RPMI7951 (cell line): ENCODE data around the gene PHACTR2. TPM values are rescaled to one million over a fixed set of nuclear protein-coding genes. Genes with fewer than 3 reads are reported as not detected.

Source experiments
- DNase-seq: peaks from one replicate; pipeline ENCODE4 v3.0.0-alpha.2; 2012; ENCODE audit warnings: low read depth
- total RNA-seq: library from RNA; depleted of rRNA; stranded (reverse); fragments of >200 nt; shearing (Covaris generic); gene quantifications from 2 replicates; pipeline ENCODE4 v1.2.3, GENCODE V29; 2014

The PHACTR2 gene
- total RNA-seq, 1 experiment from 2014 or later: 23.7 TPM

DNA sequence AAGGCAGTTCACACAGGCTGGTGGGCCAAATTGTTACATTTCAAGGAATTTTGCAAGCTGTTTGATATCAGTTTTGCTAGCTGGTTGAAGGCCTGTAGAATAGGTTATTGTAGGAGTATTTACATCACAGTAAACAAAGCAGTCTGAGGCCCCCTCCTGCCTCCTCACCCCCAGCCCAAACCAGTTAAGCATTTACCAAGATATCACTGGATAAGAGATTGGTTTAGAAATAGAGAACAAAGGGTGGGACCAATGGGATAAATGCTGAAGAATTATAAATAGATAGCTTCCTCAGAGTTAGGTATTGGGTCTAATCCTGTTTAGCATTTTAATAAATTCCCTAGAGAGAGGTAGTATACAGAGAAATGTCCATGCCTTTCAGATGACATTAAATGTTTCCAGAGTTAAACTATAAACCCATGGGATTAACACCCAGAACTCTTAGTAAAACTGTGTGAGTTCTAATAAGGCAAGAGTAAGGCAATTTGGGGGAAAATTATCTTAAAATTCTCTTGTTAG, 2.3 kb upstream of the PHACTR2 start:
- no peak for DNase-seq

- DNase-seq: no peak
Observed at GRCh38 chr6:143675946-143676345, 1.8 kb upstream of the PHACTR2 start.

- no peak for DNase-seq
Observed at GRCh38 chr6:143676437-143677045, 1.2 kb upstream of the PHACTR2 start.

- DNase-seq: no peak
Observed at GRCh38 chr6:143677577-143677890, 231 bp upstream of the PHACTR2 start.

DNA sequence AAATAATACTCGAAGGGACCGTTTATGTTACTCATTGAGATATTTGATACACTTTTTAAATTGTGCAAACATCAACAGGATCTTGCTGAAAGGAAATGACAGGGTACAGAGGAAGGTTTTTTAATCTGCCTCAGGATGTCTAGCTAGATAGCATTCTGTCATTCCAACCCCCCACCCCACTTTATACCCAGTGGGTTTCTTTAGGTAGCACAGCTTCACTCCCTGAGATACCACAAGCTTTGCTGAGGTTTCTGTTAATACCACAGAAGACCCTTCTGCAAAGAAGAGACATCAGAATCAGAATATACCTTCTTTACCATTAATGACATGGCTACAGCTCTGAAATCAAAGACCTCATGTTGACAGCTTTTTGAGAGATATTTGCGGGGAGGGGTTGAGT, 1.3 kb downstream of the PHACTR2 start:
- no peak for DNase-seq

- no peak for DNase-seq
Observed at GRCh38 chr6:143680141-143680540, 2.4 kb downstream of the PHACTR2 start.

GRCh38 chr6:143682805-143683204, 5.0 kb downstream of the PHACTR2 start:
- DNase-seq: no peak

GRCh38 chr6:143684486-143684885, 6.7 kb downstream of the PHACTR2 start:
- DNase-seq: no peak

DNA sequence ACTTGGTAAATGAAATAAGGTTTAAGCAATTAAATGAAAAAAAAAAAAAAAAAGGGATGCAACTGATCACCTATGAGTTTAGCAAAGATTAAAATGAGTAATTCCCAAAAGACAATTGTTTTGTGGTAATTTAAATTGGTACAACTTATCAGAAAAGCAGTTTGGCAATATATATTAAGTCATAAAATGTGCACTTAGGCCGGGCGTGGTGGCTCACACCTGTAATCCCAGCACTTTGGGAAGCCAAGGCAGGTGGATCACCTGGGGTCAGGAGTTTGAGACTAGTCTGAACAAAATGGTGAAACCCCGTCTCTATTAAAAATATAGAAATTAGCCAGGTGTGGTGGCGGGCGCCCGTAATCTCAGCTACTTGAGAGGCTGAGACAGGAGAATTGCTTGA, 7.9 kb downstream of the PHACTR2 start:
- DNase-seq: no peak

DNA sequence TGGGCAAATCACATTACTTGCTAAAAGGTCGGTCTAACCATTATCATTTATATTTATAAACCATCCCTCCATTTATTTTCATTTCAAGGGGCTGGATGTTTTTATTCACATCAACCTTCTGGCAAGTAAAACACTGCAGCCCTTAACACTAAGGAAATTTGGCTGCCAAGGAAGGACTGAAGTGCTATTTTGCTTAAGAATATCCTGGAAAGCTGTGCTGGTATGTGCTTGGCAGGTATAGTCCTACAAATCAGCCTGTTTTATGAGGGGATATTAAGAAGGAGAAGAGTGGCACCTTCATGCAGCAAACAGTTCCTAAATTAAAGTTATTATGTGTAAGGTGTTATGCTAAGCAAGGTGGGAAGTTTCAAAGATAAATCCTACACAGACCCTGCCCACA, 9.8 kb downstream of the PHACTR2 start:
- no peak for DNase-seq

DNA sequence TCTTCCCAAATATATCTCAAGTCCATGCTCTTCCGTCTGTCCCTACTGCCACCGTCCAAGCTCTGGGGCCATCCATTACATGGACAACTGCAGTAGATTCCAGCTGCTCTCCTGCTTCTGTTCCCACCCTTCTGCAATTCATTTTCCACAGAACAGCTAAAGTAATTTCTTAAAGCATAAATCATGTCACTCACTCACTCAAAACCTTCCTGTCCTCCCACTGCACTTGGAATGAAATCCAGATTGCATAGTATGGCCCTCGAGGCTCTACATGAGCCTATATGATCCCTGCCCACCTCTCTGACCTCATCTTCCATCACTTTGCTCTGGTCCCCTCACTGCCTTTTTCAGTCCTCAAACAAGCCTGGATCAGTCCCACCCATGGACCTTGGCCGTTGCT, 10.9 kb downstream of the PHACTR2 start:
- no peak for DNase-seq

DNA sequence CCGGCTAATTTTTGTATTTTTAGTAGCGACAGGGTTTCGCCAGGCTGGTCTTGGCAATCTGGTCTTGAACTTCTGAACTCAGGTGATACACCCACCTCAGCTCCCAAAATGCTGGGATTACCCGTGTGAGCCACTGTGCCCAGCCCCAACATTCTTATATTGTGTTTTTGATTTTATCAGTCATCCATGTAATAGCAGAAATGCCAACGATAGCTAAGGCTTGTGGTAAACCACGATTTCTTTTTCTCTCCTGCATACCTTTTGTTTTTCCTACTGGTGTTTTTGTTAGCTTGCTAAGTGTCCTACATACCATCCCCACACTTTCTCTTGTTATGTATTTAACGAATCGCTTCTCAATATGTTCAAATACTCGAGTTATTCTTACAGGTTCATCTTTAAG, 12.1 kb downstream of the PHACTR2 start:
- peak; percentile 36 for DNase-seq

GRCh38 chr6:143691155-143691554, 13.4 kb downstream of the PHACTR2 start:
- DNase-seq: no peak

DNA sequence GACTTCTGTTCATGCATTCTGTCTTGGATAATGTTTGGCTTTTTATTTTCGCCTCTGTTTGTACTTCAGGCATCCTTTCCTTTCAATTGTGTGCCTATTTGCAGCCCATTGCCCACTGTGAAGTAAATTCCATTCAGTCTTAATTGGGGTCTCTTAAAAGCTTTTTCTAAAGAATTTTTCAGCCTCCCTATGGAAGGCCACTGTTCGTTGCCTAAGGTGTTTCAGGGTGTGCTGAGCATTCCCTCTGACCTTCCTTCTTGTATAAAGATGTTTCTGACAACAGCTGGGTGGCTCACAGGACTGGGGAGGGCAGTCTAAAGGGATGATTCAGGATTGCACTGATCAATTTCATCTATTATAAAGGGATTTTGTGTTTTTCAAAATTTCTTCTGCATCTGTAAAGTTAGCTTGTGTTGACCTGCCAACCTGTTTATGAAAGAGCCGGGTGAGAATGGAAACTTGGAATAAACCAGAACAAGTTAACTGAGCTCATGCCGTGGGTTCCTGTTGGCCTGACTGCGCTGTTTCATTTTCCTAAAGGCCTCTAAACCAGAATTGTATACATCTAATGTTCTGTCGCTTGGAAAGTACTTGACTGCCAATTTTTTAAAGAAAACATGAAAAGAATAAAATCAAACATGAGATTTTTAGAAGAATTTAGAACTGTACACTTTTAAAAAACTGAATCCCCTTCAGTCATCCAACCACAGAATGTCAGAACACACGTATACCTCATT, 14.3 kb downstream of the PHACTR2 start:
- DNase-seq: no peak

- DNase-seq: no peak
Observed at GRCh38 chr6:143692696-143693095, 14.9 kb downstream of the PHACTR2 start.

DNA sequence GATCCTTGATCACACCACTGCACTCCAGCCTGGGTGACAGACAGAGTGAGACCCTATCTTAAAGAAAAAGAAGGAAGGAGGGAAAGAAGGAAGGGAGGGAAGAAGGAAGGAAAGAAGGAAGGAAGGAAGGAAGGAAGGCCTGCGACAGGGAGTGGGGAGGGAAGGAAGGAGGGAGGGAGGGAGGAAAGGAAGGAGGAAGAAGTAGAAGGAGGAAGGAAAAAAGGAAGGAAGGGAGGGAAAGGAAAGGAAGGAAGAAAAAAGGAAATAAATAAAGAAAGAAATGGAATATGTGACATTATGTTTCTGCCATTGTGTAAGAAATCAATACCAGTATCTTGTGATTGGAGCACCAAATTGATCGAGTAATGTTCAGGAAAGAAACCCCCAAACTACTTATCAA, 16.2 kb downstream of the PHACTR2 start:
- DNase-seq: no peak

- peak; percentile 14 for DNase-seq
Observed at GRCh38 chr6:143694560-143694959, 16.8 kb downstream of the PHACTR2 start.

DNA sequence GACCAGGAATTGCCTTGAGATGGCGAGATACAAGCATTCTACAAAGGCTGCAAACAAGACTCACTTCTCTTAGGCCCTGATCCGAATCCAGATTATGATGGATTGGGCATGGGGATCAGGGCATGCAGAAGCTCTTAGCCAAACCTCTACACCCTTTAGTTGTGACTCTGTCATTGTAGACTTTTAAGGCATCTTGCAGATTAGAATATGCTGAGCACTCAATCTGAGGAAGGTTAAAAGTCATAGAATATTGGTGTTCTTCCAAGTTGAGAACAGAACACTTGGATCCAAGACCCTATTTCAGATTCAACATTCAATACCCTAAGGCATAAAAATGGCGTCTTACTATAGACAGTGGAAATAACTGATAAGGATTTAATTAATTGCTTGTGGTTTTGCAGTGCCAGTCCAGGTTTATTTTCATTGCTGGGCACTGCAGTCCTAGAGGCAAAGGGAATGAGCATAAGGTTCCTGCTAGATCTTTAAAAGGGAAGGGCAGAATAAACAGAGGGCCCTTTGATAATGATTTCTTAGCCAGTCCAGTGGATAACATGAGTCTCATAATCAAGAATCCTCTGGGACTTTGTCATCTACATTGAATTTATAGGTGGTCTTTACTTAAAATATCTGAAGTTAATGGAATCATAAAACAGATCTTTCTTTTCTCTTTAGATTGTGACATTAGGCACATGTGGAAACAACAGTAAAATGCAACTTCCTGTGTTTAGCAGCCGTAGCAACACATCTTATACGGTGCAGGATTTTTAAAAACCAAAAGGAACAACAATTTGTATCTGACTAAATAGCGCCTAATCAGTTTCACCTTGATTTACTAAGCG, 17.6 kb downstream of the PHACTR2 start:
- DNase-seq: peak; percentile 28

DNA sequence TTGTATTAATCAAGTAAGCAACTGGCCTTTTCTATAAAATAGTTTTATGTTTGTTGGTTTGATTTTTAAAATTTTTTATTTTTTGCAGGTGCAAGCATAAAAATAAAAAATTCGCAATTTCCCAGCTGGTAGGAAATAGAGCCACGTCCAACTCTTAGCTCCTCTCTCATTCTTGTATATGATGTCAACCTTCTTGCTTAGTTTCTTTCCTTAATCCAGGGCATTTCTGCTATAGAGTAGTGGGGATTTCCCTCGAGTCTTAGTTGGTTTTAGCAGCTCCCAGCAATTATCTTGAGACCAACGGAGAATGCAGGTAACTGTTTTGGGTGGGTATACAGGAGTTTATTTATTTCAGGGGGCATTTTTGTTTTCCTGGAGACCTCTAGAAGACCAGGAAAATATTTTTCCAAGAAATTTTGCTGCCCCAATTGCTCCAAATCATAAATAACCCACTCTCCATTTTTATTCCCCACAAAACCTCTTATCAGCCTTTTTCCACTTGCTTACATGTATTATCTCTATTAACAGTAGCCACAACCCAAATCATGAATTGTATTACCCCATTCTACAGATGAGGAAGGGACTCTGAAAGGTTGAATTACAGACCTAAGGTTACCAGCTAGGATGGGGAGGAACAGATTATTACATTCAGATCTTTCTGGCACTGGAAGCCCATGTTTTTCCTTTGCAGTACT, 18.4 kb downstream of the PHACTR2 start:
- DNase-seq: no peak

DNA sequence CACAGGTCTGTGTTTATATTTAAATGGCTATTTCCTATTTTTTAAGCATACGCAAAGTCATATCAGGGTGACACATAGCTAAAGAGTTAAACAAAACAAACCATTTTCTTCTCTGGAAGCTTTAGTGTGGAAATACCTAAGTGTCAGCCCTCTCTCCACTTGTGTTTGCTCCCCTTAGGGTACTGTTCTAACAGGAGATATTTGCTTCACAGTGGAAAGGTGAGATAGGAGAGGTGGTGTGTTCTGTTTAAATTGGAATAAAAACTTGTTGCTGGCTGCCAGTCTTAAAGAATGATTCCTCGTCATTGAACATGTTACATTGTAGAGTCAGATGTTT, 18.9 kb downstream of the PHACTR2 start:
- DNase-seq: no peak

GRCh38 chr6:143697076-143697800, 19.5 kb downstream of the PHACTR2 start:
- DNase-seq: no peak

GRCh38 chr6:143698329-143698728, 20.6 kb downstream of the PHACTR2 start:
- DNase-seq: no peak
